ENCODE results near the gene ACTBL2. TPM values are rescaled to one million over a fixed set of nuclear protein-coding genes. Genes with fewer than 3 reads are reported as not detected.

The ACTBL2 gene
- total RNA-seq, 1 donor from 2014 or later: not detected

DNA sequence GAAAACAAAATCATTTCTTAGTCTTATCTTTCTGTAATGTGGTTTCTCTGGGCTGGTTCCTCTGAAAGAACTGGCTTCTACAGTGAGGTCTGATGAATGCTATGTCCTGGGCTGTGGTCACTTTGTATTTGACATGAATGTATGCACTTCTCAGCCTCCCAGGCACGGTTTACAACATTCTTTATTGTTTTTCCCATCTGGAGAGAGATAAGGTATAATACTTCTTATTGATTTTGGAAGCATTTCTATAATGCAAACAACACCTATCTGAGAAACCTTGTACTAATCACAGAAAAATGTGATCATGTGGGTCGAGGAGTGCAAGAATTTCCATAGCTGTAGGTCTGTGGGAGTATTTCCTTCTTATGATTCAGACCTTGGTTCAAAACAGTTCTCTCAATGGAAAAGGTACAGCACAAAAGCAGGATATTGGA, 46.9 kb downstream of the ACTBL2 start:
- TF ChIP-seq CTCF (IDR thresholded peaks at IDR 0.05): no peak
- H3K4me3 ChIP-seq: no peak overlapping the region
- peak overlapping the region; percentile 62 to 71 for H3K27ac ChIP-seq
- no peaks in the 10 kb centered on the region for H3K36me3 ChIP-seq
- DNase-seq (ENCODE audit: low spot score in 2 of 2): no peak
- no peaks in the 10 kb centered on the region for H3K9me3 ChIP-seq
- intact Hi-C loops (cut with DNase I): no loop called here
- peaks cover 0 to 19% of the 10 kb centered on the region in 2 donors for H3K4me1 ChIP-seq
- no peaks in the 10 kb centered on the region for H3K27me3 ChIP-seq

- DNase-seq (ENCODE audit: low spot score in 2 of 2): no peak
- intact Hi-C loops (cut with DNase I): no loop called here
- TF ChIP-seq CTCF (IDR thresholded peaks at IDR 0.05): no peak
- H3K4me1 ChIP-seq: peaks cover 0 to 19% of the 10 kb centered on the region in 2 donors
- H3K27ac ChIP-seq: no peak overlapping the region
- H3K9me3 ChIP-seq: no peaks in the 10 kb centered on the region
- H3K36me3 ChIP-seq: no peaks in the 10 kb centered on the region
- H3K27me3 ChIP-seq: no peaks in the 10 kb centered on the region
- no peak overlapping the region for H3K4me3 ChIP-seq
Measured at GRCh38 chr5:57434683-57435082, 47.9 kb downstream of the ACTBL2 start.

DNA sequence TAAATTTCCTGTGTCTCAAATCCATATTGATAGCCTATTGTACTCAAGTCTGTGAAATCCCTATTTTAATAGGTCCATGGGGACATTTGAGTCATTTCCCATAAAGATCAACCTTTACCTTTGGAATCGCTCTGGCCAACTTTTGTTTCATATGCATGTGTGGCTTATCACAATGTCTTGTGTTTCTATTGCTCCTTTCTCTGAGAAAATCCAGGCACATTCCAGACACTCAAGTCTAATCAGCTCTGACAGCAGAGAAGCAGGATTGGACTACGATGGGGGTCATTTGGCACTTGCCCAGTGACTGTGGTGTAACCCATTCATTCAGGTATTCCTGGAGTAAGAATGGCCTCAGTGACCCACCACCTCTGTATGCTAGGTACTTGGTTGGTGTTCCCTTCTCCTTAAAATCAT, 48.4 kb downstream of the ACTBL2 start:
- no peak overlapping the region for H3K4me3 ChIP-seq
- H3K36me3 ChIP-seq: no peaks in the 10 kb centered on the region
- intact Hi-C loops (cut with DNase I): no loop called here
- TF ChIP-seq CTCF (IDR thresholded peaks at IDR 0.05): no peak
- H3K9me3 ChIP-seq: no peaks in the 10 kb centered on the region
- H3K27me3 ChIP-seq: no peaks in the 10 kb centered on the region
- no peak overlapping the region for H3K27ac ChIP-seq
- H3K4me1 ChIP-seq: peaks cover 0 to 19% of the 10 kb centered on the region in 2 donors
- no peak for DNase-seq (ENCODE audit: low spot score in 2 of 2)

GRCh38 chr5:57432876-57433275, 49.7 kb downstream of the ACTBL2 start:
- intact Hi-C loops (cut with DNase I): no loop called here
- H3K36me3 ChIP-seq: no peaks in the 10 kb centered on the region
- no peak overlapping the region for H3K27ac ChIP-seq
- TF ChIP-seq CTCF (IDR thresholded peaks at IDR 0.05): no peak
- no peak for DNase-seq (ENCODE audit: low spot score in 2 of 2)
- H3K4me1 ChIP-seq: peaks cover 0 to 15% of the 10 kb centered on the region in 2 donors
- H3K9me3 ChIP-seq: no peaks in the 10 kb centered on the region
- H3K27me3 ChIP-seq: no peaks in the 10 kb centered on the region
- no peak overlapping the region for H3K4me3 ChIP-seq

DNA sequence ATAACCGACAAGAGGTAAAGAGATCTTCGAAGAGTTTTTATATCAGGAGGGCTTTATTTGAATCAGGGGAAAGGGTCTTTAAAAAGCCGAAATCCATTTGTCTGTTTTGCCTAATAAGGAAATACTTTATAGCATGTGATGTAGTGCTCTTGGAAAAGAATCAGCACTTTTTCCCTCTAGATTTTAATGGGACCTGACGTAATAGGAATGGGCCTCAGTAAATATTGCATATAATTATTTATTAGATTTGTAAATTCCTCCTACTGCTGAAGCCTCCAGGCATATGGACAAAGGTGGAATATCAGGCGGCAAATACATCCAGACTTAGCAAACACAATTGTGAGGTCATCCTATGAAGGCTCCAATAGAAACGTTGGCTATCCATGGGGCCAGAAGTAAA, 50.9 kb downstream of the ACTBL2 start:
- H3K27me3 ChIP-seq: no peaks in the 10 kb centered on the region
- no peak for DNase-seq (ENCODE audit: low spot score in 2 of 2)
- no peaks in the 10 kb centered on the region for H3K9me3 ChIP-seq
- no peak overlapping the region for H3K4me3 ChIP-seq
- peaks cover 0 to 15% of the 10 kb centered on the region in 2 donors for H3K4me1 ChIP-seq
- intact Hi-C loops (cut with DNase I): loop anchor here (2.0 kb wide), 1 partner anchor 23 kb away; no protein-coding TSS in a partner anchor
- no peak for TF ChIP-seq CTCF (IDR thresholded peaks at IDR 0.05)
- no peak overlapping the region for H3K27ac ChIP-seq
- H3K36me3 ChIP-seq: no peaks in the 10 kb centered on the region

Measured in ascending aorta (tissue), 2 donors.